ENCODE data around the gene DAP. TPM values are rescaled to one million over a fixed set of nuclear protein-coding genes. Genes with fewer than 3 reads are reported as not detected.
"Not testable (repeated sequence)": the region's sequence is repeated elsewhere in the genome, so short reads cannot be mapped to it uniquely, and the experiment has no call there.

Gene DAP
- total and polyA plus RNA-seq, 7 experiments from 2014 or later, result 31.9 to 91.6 (median 43.0) TPM

- Histone ChIP-seq H3K27me3 (ENCODE audit: control insufficient read depth in 2 of 2, insufficient read depth in 2 of 2, low read length in 2 of 2) (no peaks in the 10 kb centered on the region), H3K36me3 (ENCODE audit: control insufficient read depth in 2 of 3, insufficient read depth in 3 of 3, low read length in 3 of 3) (no peaks in the 10 kb centered on the region), H3K27ac (ENCODE audit: low read depth, low read length) (no peak overlapping the region), H3K4me1 (ENCODE audit: control insufficient read depth in 2 of 2, insufficient read depth in 2 of 2, low read length in 2 of 2) (no peaks in the 10 kb centered on the region), H3K9me3 (ENCODE audit: control insufficient read depth in 2 of 3, low read length in 3 of 3) (no peaks in the 10 kb centered on the region), H3K4me3 (ENCODE audit: low read length) (no peak overlapping the region)
- no peak for ATAC-seq
- intact Hi-C loops (cut with micrococcal nuclease), result no loop called here
- peaks cover 0 to 4% (median 0%) of the 10 kb centered on the region in 7 donors for H3K4me1 Mint-ChIP-seq
- H3K36me3 Mint-ChIP-seq, result no peaks in the 10 kb centered on the region
- H3K27me3 Mint-ChIP-seq, result peaks cover 5 to 10% (median 8%) of the 10 kb centered on the region in 5 donors
- ChIA-PET POLR2A (no interaction called here), CTCF (no interaction called here)
- H3K27ac Mint-ChIP-seq, result no peak overlapping the region
- no peak for DNase-seq
- H3K9me3 Mint-ChIP-seq, result no peaks in the 10 kb centered on the region
- no peak overlapping the region for H3K4me3 Mint-ChIP-seq
These were observed 31.3 kb upstream of the DAP start for GRCh38 chr5:10792336-10792735.

- POLR2A ChIA-PET, result no interaction called here
- peaks cover 0 to 5% (median 0%) of the 10 kb centered on the region in 5 donors for H3K27me3 Mint-ChIP-seq
- intact Hi-C loops (cut with micrococcal nuclease), result no loop called here
- DNase-seq (no peak), ATAC-seq (no peak)
- CTCF ChIA-PET, result no interaction called here
- no peaks in the 10 kb centered on the region for H3K27me3 ChIP-seq (ENCODE audit: control insufficient read depth in 2 of 2, insufficient read depth in 2 of 2, low read length in 2 of 2)
- no peaks in the 10 kb centered on the region for H3K36me3 Mint-ChIP-seq
- no peak overlapping the region for H3K27ac Mint-ChIP-seq
- H3K27ac ChIP-seq (ENCODE audit: low read depth, low read length), result no peak overlapping the region
- no peaks in the 10 kb centered on the region for H3K4me1 ChIP-seq (ENCODE audit: control insufficient read depth in 2 of 2, insufficient read depth in 2 of 2, low read length in 2 of 2)
- H3K4me3 ChIP-seq (ENCODE audit: low read length), result no peak overlapping the region
- no peaks in the 10 kb centered on the region for H3K36me3 ChIP-seq (ENCODE audit: control insufficient read depth in 2 of 3, insufficient read depth in 3 of 3, low read length in 3 of 3)
- peaks cover 0 to 10% (median 8%) of the 10 kb centered on the region in 7 donors for H3K4me1 Mint-ChIP-seq
- no peaks in the 10 kb centered on the region for H3K9me3 ChIP-seq (ENCODE audit: control insufficient read depth in 2 of 3, low read length in 3 of 3)
- H3K4me3 Mint-ChIP-seq, result no peak overlapping the region
- H3K9me3 Mint-ChIP-seq, result no peaks in the 10 kb centered on the region
These were observed 28.7 kb upstream of the DAP start for GRCh38 chr5:10789726-10790125.

GRCh38 chr5:10789021-10789420 lies 28.0 kb upstream of the DAP start:
- Histone ChIP-seq H3K9me3 (ENCODE audit: control insufficient read depth in 2 of 3, low read length in 3 of 3) (no peaks in the 10 kb centered on the region), H3K27me3 (ENCODE audit: control insufficient read depth in 2 of 2, insufficient read depth in 2 of 2, low read length in 2 of 2) (no peaks in the 10 kb centered on the region), H3K36me3 (ENCODE audit: control insufficient read depth in 2 of 3, insufficient read depth in 3 of 3, low read length in 3 of 3) (no peaks in the 10 kb centered on the region), H3K4me1 (ENCODE audit: control insufficient read depth in 2 of 2, insufficient read depth in 2 of 2, low read length in 2 of 2) (no peaks in the 10 kb centered on the region), H3K27ac (ENCODE audit: low read depth, low read length) (no peak overlapping the region), H3K4me3 (ENCODE audit: low read length) (no peak overlapping the region)
- ChIA-PET CTCF (no interaction called here), POLR2A (no interaction called here)
- ATAC-seq, result no peak
- H3K36me3 Mint-ChIP-seq, result no peaks in the 10 kb centered on the region
- H3K9me3 Mint-ChIP-seq, result no peaks in the 10 kb centered on the region
- no peak for DNase-seq
- H3K27ac Mint-ChIP-seq, result no peak overlapping the region
- peaks cover 0 to 2% (median 0%) of the 10 kb centered on the region in 5 donors for H3K27me3 Mint-ChIP-seq
- H3K4me3 Mint-ChIP-seq, result no peak overlapping the region
- intact Hi-C loops (cut with micrococcal nuclease), result no loop called here
- peaks cover 0 to 10% (median 8%) of the 10 kb centered on the region in 7 donors for H3K4me1 Mint-ChIP-seq

- Mint-ChIP-seq H3K4me3 (no peak overlapping the region), H3K27ac (no peak overlapping the region), H3K9me3 (no peaks in the 10 kb centered on the region), H3K36me3 (no peaks in the 10 kb centered on the region), H3K4me1 (peaks cover 0 to 10% (median 8%) of the 10 kb centered on the region in 7 donors), H3K27me3 (peaks cover 0 to 9% (median 0%) of the 10 kb centered on the region in 5 donors)
- Histone ChIP-seq H3K27me3 (ENCODE audit: control insufficient read depth in 2 of 2, insufficient read depth in 2 of 2, low read length in 2 of 2) (no peaks in the 10 kb centered on the region), H3K4me1 (ENCODE audit: control insufficient read depth in 2 of 2, insufficient read depth in 2 of 2, low read length in 2 of 2) (no peaks in the 10 kb centered on the region), H3K36me3 (ENCODE audit: control insufficient read depth in 2 of 3, insufficient read depth in 3 of 3, low read length in 3 of 3) (no peaks in the 10 kb centered on the region), H3K4me3 (ENCODE audit: low read length) (no peak overlapping the region), H3K27ac (ENCODE audit: low read depth, low read length) (no peak overlapping the region), H3K9me3 (ENCODE audit: control insufficient read depth in 2 of 3, low read length in 3 of 3) (no peaks in the 10 kb centered on the region)
- CTCF ChIA-PET, result interaction anchor here (0.5 kb wide), 1 partner anchor 86 kb away, joined by 3 read pairs; no protein-coding TSS in a partner anchor
- no peak for ATAC-seq
- no peak for DNase-seq
- intact Hi-C loops (cut with micrococcal nuclease), result no loop called here
- POLR2A ChIA-PET, result no interaction called here
These were observed 27.3 kb upstream of the DAP start for GRCh38 chr5:10788358-10788757.

GRCh38 chr5:10786835-10787234 lies 25.8 kb upstream of the DAP start:
- ChIA-PET CTCF (no interaction called here), POLR2A (no interaction called here)
- Histone ChIP-seq H3K4me1 (ENCODE audit: control insufficient read depth in 2 of 2, insufficient read depth in 2 of 2, low read length in 2 of 2) (no peaks in the 10 kb centered on the region), H3K9me3 (ENCODE audit: control insufficient read depth in 2 of 3, low read length in 3 of 3) (no peaks in the 10 kb centered on the region), H3K36me3 (ENCODE audit: control insufficient read depth in 2 of 3, insufficient read depth in 3 of 3, low read length in 3 of 3) (no peaks in the 10 kb centered on the region), H3K27ac (ENCODE audit: low read depth, low read length) (no peak overlapping the region), H3K27me3 (ENCODE audit: control insufficient read depth in 2 of 2, insufficient read depth in 2 of 2, low read length in 2 of 2) (no peaks in the 10 kb centered on the region), H3K4me3 (ENCODE audit: low read length) (no peak overlapping the region)
- H3K27ac Mint-ChIP-seq, result no peak overlapping the region
- H3K9me3 Mint-ChIP-seq, result peaks cover 0 to 3% (median 0%) of the 10 kb centered on the region in 11 donors
- peaks cover 0 to 10% (median 8%) of the 10 kb centered on the region in 7 donors for H3K4me1 Mint-ChIP-seq
- intact Hi-C loops (cut with micrococcal nuclease), result no loop called here
- no peaks in the 10 kb centered on the region for H3K36me3 Mint-ChIP-seq
- ATAC-seq, result no peak
- H3K4me3 Mint-ChIP-seq, result no peak overlapping the region
- H3K27me3 Mint-ChIP-seq, result peaks cover 0 to 22% (median 0%) of the 10 kb centered on the region in 5 donors
- no peak for DNase-seq

- H3K9me3 ChIP-seq (ENCODE audit: control insufficient read depth in 2 of 3, low read length in 3 of 3); H3K4me3 ChIP-seq (ENCODE audit: low read length); H3K27me3 ChIP-seq (ENCODE audit: control insufficient read depth in 2 of 2, insufficient read depth in 2 of 2, low read length in 2 of 2); H3K36me3 Mint-ChIP-seq; H3K36me3 ChIP-seq (ENCODE audit: control insufficient read depth in 2 of 3, insufficient read depth in 3 of 3, low read length in 3 of 3); ATAC-seq; H3K27ac Mint-ChIP-seq; POLR2A ChIA-PET; H3K4me1 Mint-ChIP-seq; H3K4me3 Mint-ChIP-seq; DNase-seq; H3K27ac ChIP-seq (ENCODE audit: low read depth, low read length); intact Hi-C loops (cut with micrococcal nuclease); CTCF ChIA-PET; H3K4me1 ChIP-seq (ENCODE audit: control insufficient read depth in 2 of 2, insufficient read depth in 2 of 2, low read length in 2 of 2): not testable (repeated sequence)
- H3K9me3 Mint-ChIP-seq, result peaks cover 0 to 12% (median 0%) of the 10 kb centered on the region in 11 donors
- H3K27me3 Mint-ChIP-seq, result peaks cover 0 to 36% (median 0%) of the 10 kb centered on the region in 5 donors
These were observed 19.2 kb upstream of the DAP start for GRCh38 chr5:10780208-10780607.

GRCh38 chr5:10779592-10779991 lies 18.6 kb upstream of the DAP start:
- POLR2A ChIA-PET, result no interaction called here
- Histone ChIP-seq H3K4me1 (ENCODE audit: control insufficient read depth in 2 of 2, insufficient read depth in 2 of 2, low read length in 2 of 2) (no peaks in the 10 kb centered on the region), H3K27ac (ENCODE audit: low read depth, low read length) (no peak overlapping the region), H3K9me3 (ENCODE audit: control insufficient read depth in 2 of 3, low read length in 3 of 3) (no peaks in the 10 kb centered on the region), H3K36me3 (ENCODE audit: control insufficient read depth in 2 of 3, insufficient read depth in 3 of 3, low read length in 3 of 3) (no peaks in the 10 kb centered on the region), H3K4me3 (ENCODE audit: low read length) (no peak overlapping the region), H3K27me3 (ENCODE audit: control insufficient read depth in 2 of 2, insufficient read depth in 2 of 2, low read length in 2 of 2) (no peaks in the 10 kb centered on the region)
- CTCF ChIA-PET, result no interaction called here
- H3K27ac Mint-ChIP-seq, result no peak overlapping the region
- intact Hi-C loops (cut with micrococcal nuclease), result no loop called here
- peaks cover 0 to 12% (median 0%) of the 10 kb centered on the region in 11 donors for H3K9me3 Mint-ChIP-seq
- DNase-seq (no peak), ATAC-seq (no peak)
- peaks cover 0 to 34% (median 0%) of the 10 kb centered on the region in 5 donors for H3K27me3 Mint-ChIP-seq
- H3K4me1 Mint-ChIP-seq, result no peaks in the 10 kb centered on the region
- H3K4me3 Mint-ChIP-seq, result peak overlapping the region in 1 of 10 donors; percentile 26
- H3K36me3 Mint-ChIP-seq, result peaks cover 0 to 5% (median 0%) of the 10 kb centered on the region in 5 donors

All from naive thymus-derived CD4-positive, alpha-beta T cell (primary cell).